Bronchial epithelial cell (primary cell): ENCODE measurements around the gene CBX3. TPM values are rescaled to one million over a fixed set of nuclear protein-coding genes. Genes with fewer than 3 reads are reported as not detected.
"Not testable (repeated sequence)": the region's sequence is repeated elsewhere in the genome, so short reads cannot be mapped to it uniquely, and the experiment has no call there.

Experiments used
- DNase-seq: peaks from one replicate; pipeline ENCODE4 v3.0.0-alpha.2; 2010; ENCODE audit warnings: low read depth
- FAIRE-seq: peaks from 2 replicates; lab custom pipeline; 2011; peaks lifted over from hg19 to GRCh38; lab: Jason Lieb, UNC
- H3K27me3 ChIP-seq: 2 replicates; pipeline ENCODE4 v1.5.1; 2011; ENCODE audit warnings: low read length; ENCODE audit not compliant: control insufficient read depth, insufficient read depth
- H3K36me3 ChIP-seq: 2 replicates; pipeline ENCODE4 v1.5.1; 2011; ENCODE audit warnings: low read length; ENCODE audit not compliant: control insufficient read depth, insufficient read depth
- H3K4me3 ChIP-seq: 2 replicates; pipeline ENCODE4 v1.5.1; 2011; ENCODE audit warnings: mild to moderate bottlenecking, low read depth, low read length, control low read depth
- CTCF ChIP-seq: IDR thresholded peaks from 2 replicates; pipeline ENCODE4 v1.5.1; 2011; ENCODE audit warnings: mild to moderate bottlenecking, moderate library complexity, low read length, control low read depth, inconsistent platforms; ENCODE audit not compliant: insufficient read depth, severe bottlenecking
- total RNA-seq: library from RNA; depleted of rRNA; stranded (reverse); fragments of >200 nt; gene quantifications from 2 replicates; pipeline ENCODE4 v1.2.1, GENCODE V29; 2014

Gene CBX3
- total RNA-seq, 1 donor from 2014 or later: 87.7 TPM

- Histone ChIP-seq H3K4me3 (no peak overlapping the region), H3K27me3 (no peaks in the 10 kb centered on the region), H3K36me3 (no peaks in the 10 kb centered on the region)
- DNase-seq (no peak), FAIRE-seq (no peak)
- TF ChIP-seq CTCF: no peak
Measured at GRCh38 chr7:26250239-26250638, 48.7 kb downstream of the CBX3 start.

GRCh38 chr7:26261866-26262265, 60.3 kb downstream of the CBX3 start:
- not testable (repeated sequence) for FAIRE-seq, DNase-seq, H3K36me3 ChIP-seq, H3K4me3 ChIP-seq, H3K27me3 ChIP-seq

Other genes starting within 250 kb of the CBX3 start
- gene NFE2L3, start 49.5 kb upstream of the CBX3 start, total RNA-seq: 5.8 and 6.4 TPM in 2 replicates
- gene HNRNPA2B1, start 999 bp upstream of the CBX3 start, total RNA-seq: 62.7 and 107 TPM in 2 replicates
- 0.53 and 1.0 TPM in 2 replicates for gene SNX10, start 90.1 kb downstream of the CBX3 start, total RNA-seq